K562 (cell line): Measurements from ENCODE around the gene KCNH2. TPM values are rescaled to one million over a fixed set of nuclear protein-coding genes. Genes with fewer than 3 reads are reported as not detected.

Experiments
- CBX1 ChIP-seq: sonication (generic); IDR thresholded peaks from 2 replicates; pipeline ENCODE4 v1.6.1; 2016; ENCODE audit warnings: antibody characterized with exemption, low read depth, mild to moderate bottlenecking
- RFX5 ChIP-seq: IDR thresholded peaks from 2 replicates; pipeline ENCODE4 v1.6.1; 2011; ENCODE audit warnings: low read depth, mild to moderate bottlenecking, improper control_type of control experiment, low read length
- SMAD2 ChIP-seq: fragments of 150-350 bp; IDR thresholded peaks from 2 replicates; pipeline ENCODE4 v1.6.1; 2014; ENCODE audit warnings: low read depth, mild to moderate bottlenecking, low read length
- ZBTB2 ChIP-seq: fragments of 450-650 bp; IDR thresholded peaks from 2 replicates; pipeline ENCODE4 v1.6.1; 2016; ENCODE audit warnings: antibody characterized with exemption
- polyA plus RNA-seq, 8 experiments: library from polyadenylated mRNA; depleted of rRNA in 4 of 8; stranded (reverse) in 5 of 8; unstranded in 3 of 8; fragments of >200 nt; fragmentation: Nextera tagmentation in 2 of 8; fragmentation: Illumina TruSeq in 1 of 8; extraction: Ambion mirVana in 2 of 8; extraction: Trizol in 1 of 8; gene quantifications; 2 replicates each; pipeline versions ENCODE4 v1.2.1 to v1.2.3, GENCODE V29; 2011 to 2014; ENCODE audit warnings: inconsistent platforms in 1 of 8, missing spikeins in 1 of 8
- total RNA-seq, 7 experiments: library from RNA; depleted of rRNA in 6 of 7; stranded (reverse); fragments of >200 nt in 6 of 7; fragmentation: Illumina TruSeq in 2 of 7; extraction: Trizol in 2 of 7; gene quantifications; 2 replicates each; pipeline versions ENCODE4 v1.2.1 to v1.2.3, GENCODE V29; 2011 to 2021; ENCODE audit warnings: low replicate concordance in 1 of 7
- TF ChIP-seq, protein P1 (sequence below): fragments of 250-450 bp; sonication (Bioruptor Pico); IDR thresholded peaks from 2 replicates; pipeline ENCODE4 v1.5.0; 2022; ENCODE audit warnings: mild to moderate bottlenecking
- TF ChIP-seq, protein P2 (sequence below): sonication (generic); formaldehyde crosslinking; IDR thresholded peaks from 2 replicates; pipeline ENCODE4 v1.8.0; 2023; ENCODE audit warnings: mild to moderate bottlenecking, missing genetic modification reagents

KCNH2 gene
- total and polyA plus RNA-seq, 9 of the 15 experiments (the other 6 are each of a cell fraction or from before 2014, with no cell fraction given) = 18.1 to 368 (median 218) TPM

DNA sequence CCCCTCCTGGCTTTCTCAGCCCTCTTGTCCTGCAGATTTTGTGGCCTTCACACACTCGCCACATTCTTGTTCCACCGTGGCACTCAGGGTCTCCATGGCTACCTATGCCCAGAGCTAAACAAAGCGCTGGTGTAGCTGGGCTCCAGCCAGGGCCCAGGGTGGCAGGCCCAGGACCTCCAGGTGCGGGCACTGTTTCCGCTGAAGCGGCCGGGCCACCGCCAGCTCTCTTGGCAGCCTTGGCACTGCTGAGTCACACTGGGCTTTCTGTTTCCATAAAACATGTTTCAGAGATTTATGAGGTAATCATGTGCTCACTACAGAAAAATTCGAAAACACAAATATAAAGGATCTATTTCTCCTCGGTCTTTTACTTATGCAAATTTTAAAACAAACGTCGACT is 74.5 kb downstream of the KCNH2 start (continued):
- TF ChIP-seq, protein P1, sequence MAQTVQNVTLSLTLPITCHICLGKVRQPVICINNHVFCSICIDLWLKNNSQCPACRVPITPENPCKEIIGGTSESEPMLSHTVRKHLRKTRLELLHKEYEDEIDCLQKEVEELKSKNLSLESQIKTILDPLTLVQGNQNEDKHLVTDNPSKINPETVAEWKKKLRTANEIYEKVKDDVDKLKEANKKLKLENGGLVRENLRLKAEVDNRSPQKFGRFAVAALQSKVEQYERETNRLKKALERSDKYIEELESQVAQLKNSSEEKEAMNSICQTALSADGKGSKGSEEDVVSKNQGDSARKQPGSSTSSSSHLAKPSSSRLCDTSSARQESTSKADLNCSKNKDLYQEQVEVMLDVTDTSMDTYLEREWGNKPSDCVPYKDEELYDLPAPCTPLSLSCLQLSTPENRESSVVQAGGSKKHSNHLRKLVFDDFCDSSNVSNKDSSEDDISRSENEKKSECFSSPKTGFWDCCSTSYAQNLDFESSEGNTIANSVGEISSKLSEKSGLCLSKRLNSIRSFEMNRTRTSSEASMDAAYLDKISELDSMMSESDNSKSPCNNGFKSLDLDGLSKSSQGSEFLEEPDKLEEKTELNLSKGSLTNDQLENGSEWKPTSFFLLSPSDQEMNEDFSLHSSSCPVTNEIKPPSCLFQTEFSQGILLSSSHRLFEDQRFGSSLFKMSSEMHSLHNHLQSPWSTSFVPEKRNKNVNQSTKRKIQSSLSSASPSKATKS (CRISPR knock-in tag) = no peak
- no peak for TF ChIP-seq SMAD2
- no peak for TF ChIP-seq CBX1
- no peak for TF ChIP-seq ZBTB2
- TF ChIP-seq, protein P2, sequence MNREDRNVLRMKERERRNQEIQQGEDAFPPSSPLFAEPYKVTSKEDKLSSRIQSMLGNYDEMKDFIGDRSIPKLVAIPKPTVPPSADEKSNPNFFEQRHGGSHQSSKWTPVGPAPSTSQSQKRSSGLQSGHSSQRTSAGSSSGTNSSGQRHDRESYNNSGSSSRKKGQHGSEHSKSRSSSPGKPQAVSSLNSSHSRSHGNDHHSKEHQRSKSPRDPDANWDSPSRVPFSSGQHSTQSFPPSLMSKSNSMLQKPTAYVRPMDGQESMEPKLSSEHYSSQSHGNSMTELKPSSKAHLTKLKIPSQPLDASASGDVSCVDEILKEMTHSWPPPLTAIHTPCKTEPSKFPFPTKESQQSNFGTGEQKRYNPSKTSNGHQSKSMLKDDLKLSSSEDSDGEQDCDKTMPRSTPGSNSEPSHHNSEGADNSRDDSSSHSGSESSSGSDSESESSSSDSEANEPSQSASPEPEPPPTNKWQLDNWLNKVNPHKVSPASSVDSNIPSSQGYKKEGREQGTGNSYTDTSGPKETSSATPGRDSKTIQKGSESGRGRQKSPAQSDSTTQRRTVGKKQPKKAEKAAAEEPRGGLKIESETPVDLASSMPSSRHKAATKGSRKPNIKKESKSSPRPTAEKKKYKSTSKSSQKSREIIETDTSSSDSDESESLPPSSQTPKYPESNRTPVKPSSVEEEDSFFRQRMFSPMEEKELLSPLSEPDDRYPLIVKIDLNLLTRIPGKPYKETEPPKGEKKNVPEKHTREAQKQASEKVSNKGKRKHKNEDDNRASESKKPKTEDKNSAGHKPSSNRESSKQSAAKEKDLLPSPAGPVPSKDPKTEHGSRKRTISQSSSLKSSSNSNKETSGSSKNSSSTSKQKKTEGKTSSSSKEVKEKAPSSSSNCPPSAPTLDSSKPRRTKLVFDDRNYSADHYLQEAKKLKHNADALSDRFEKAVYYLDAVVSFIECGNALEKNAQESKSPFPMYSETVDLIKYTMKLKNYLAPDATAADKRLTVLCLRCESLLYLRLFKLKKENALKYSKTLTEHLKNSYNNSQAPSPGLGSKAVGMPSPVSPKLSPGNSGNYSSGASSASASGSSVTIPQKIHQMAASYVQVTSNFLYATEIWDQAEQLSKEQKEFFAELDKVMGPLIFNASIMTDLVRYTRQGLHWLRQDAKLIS (CRISPR knock-in tag) = no peak
- TF ChIP-seq RFX5 = no peak
